ENCODE measurements around the gene VIT. TPM values are rescaled to one million over a fixed set of nuclear protein-coding genes. Genes with fewer than 3 reads are reported as not detected.

The VIT gene
- total RNA-seq, 6 experiments from 2014 or later, result not detected

GRCh38 chr2:36834203-36834602, 137.7 kb downstream of the VIT start:
- Histone ChIP-seq H3K36me3 (no peaks in the 10 kb centered on the region), H3K27me3 (no peaks in the 10 kb centered on the region), H3K27ac (no peak overlapping the region), H3K4me1 (no peaks in the 10 kb centered on the region), H3K4me3 (no peak overlapping the region), H3K9me3 (no peaks in the 10 kb centered on the region)
- intact Hi-C loops (cut with DNase I), result no loop called here
- TF ChIP-seq POLR2A (IDR thresholded peaks at IDR 0.05) (no peak), CTCF (IDR thresholded peaks at IDR 0.05) (no peak)
- ATAC-seq, result no peak
- 90% methylated on average over 2 of the region's 2 CpGs for WGBS (ENCODE audit: insufficient coverage, low coverage, low lambda C conversion rate, missing lambda C conversion rate)
- DNase-seq, result no peak

GRCh38 chr2:36834731-36835524, 138.4 kb downstream of the VIT start:
- Histone ChIP-seq H3K4me1 (no peaks in the 10 kb centered on the region), H3K4me3 (no peak overlapping the region), H3K27me3 (no peaks in the 10 kb centered on the region), H3K27ac (no peak overlapping the region), H3K9me3 (no peaks in the 10 kb centered on the region), H3K36me3 (no peaks in the 10 kb centered on the region)
- DNase-seq (no peak), ATAC-seq (no peak)
- TF ChIP-seq POLR2A (IDR thresholded peaks at IDR 0.05) (no peak), CTCF (IDR thresholded peaks at IDR 0.05) (no peak)
- WGBS (ENCODE audit: insufficient coverage, low coverage, low lambda C conversion rate, missing lambda C conversion rate), result 42% methylated on average over 5 of the region's 5 CpGs
- intact Hi-C loops (cut with DNase I), result no loop called here

GRCh38 chr2:36839976-36840617, 143.6 kb downstream of the VIT start:
- ATAC-seq, result no peak
- no peaks in the 10 kb centered on the region for H3K36me3 ChIP-seq
- DNase-seq, result no peak
- intact Hi-C loops (cut with DNase I), result no loop called here
- H3K4me1 ChIP-seq, result no peaks in the 10 kb centered on the region
- WGBS (ENCODE audit: insufficient coverage, low coverage, low lambda C conversion rate, missing lambda C conversion rate), result 82% methylated on average over 3 of the region's 4 CpGs
- TF ChIP-seq CTCF (IDR thresholded peaks at IDR 0.05), result no peak
- TF ChIP-seq POLR2A (IDR thresholded peaks at IDR 0.05), result no peak
- no peak overlapping the region for H3K27ac ChIP-seq
- no peaks in the 10 kb centered on the region for H3K9me3 ChIP-seq
- H3K4me3 ChIP-seq, result no peak overlapping the region
- no peaks in the 10 kb centered on the region for H3K27me3 ChIP-seq

- intact Hi-C loops (cut with DNase I), result no loop called here
- DNase-seq (no peak), ATAC-seq (no peak)
- TF ChIP-seq CTCF (IDR thresholded peaks at IDR 0.05), result no peak
- TF ChIP-seq POLR2A (IDR thresholded peaks at IDR 0.05), result no peak
- H3K27me3 ChIP-seq, result no peaks in the 10 kb centered on the region
- H3K36me3 ChIP-seq, result peaks cover 0 to 4% (median under 1%) of the 10 kb centered on the region in 4 donors
- H3K4me1 ChIP-seq, result no peaks in the 10 kb centered on the region
- H3K4me3 ChIP-seq, result no peak overlapping the region
- H3K27ac ChIP-seq, result no peak overlapping the region
- no peaks in the 10 kb centered on the region for H3K9me3 ChIP-seq
Measured at GRCh38 chr2:36843838-36844237, 147.3 kb downstream of the VIT start.
